PC-9 (cell line): ENCODE measurements around the gene ZNF385B. TPM values are rescaled to one million over a fixed set of nuclear protein-coding genes. Genes with fewer than 3 reads are reported as not detected.

ENCODE experiments used
- BruUV-seq: library from RNA; stranded (reverse); fragments of 400-500 nt; replicated peaks from 2 replicates; lab custom pipeline; 2021; lab: Mats Ljungman, UMichigan
- CTCF ChIA-PET: fragments of 300-600 bp; sonication (Branson Sonifier 250); formaldehyde crosslinking; loops from one replicate; lab custom pipeline; 2022; ENCODE audit warnings: antibody characterized with exemption; lab: Charles Lee
- POLR2A ChIA-PET: fragments of 300-600 bp; sonication (Branson Sonifier 250); formaldehyde crosslinking; loops from one replicate; lab custom pipeline; 2022; ENCODE audit warnings: antibody characterized with exemption; ENCODE audit not compliant: unreplicated experiment; lab: Charles Lee
- DNase-seq, 2 experiments: peaks; one replicate each; pipeline versions ENCODE4 v3.0.0 to v3.0.0-alpha.2; 2015 to 2022; ENCODE audit warnings: mixed read lengths in 1 of 2
- H2AFZ ChIP-seq: fragments of 200-600 bp; sonication (generic); 2 replicates; pipeline ENCODE4 v1.8.1; 2017; ENCODE audit warnings: antibody characterized with exemption
- H3F3A ChIP-seq: fragments of 200-600 bp; sonication (generic); 2 replicates; pipeline ENCODE4 v1.8.1; 2017; ENCODE audit warnings: antibody characterized with exemption, mild to moderate bottlenecking, low read depth; ENCODE audit not compliant: insufficient read depth
- H3K27ac ChIP-seq: fragments of 200-600 bp; sonication (generic); 2 replicates; pipeline ENCODE4 v1.6.1; 2016; ENCODE audit warnings: mixed run types
- H3K27me3 ChIP-seq: fragments of 200-600 bp; sonication (generic); 2 replicates; pipeline ENCODE4 v1.6.1; 2016; ENCODE audit warnings: low read depth, mixed run types; ENCODE audit not compliant: insufficient read depth
- H3K36me3 ChIP-seq: fragments of 200-600 bp; sonication (generic); 2 replicates; pipeline ENCODE4 v1.6.1; 2016; ENCODE audit warnings: low read depth, mixed run types
- H3K4me1 ChIP-seq: fragments of 200-600 bp; sonication (generic); replicated peaks from 2 replicates; pipeline ENCODE4 v1.6.1; 2016; ENCODE audit warnings: mixed run types; ENCODE audit not compliant: insufficient read depth
- H3K4me2 ChIP-seq: fragments of 200-600 bp; sonication (generic); 2 replicates; pipeline ENCODE4 v1.6.1; 2017; ENCODE audit warnings: mixed run types
- H3K4me3 ChIP-seq: fragments of 200-600 bp; sonication (generic); 2 replicates; pipeline ENCODE4 v1.6.1; 2016; ENCODE audit warnings: mixed run types
- H3K79me2 ChIP-seq: fragments of 200-600 bp; sonication (generic); 2 replicates; pipeline ENCODE4 v1.6.1; 2017; ENCODE audit warnings: low read depth, mixed run types
- H3K9me2 ChIP-seq: fragments of 200-600 bp; sonication (generic); 2 replicates; pipeline ENCODE4 v1.8.1; 2017; ENCODE audit warnings: mild to moderate bottlenecking; ENCODE audit not compliant: insufficient read depth
- H3K9me3 ChIP-seq: fragments of 200-600 bp; sonication (generic); 2 replicates; pipeline ENCODE4 v1.8.1; 2016; ENCODE audit warnings: low read depth; ENCODE audit not compliant: insufficient read depth
- H4K20me1 ChIP-seq: fragments of 200-600 bp; sonication (generic); 2 replicates; pipeline ENCODE4 v1.8.1; 2017; ENCODE audit not compliant: insufficient read depth
- EZH2 ChIP-seq: fragments of 200-600 bp; sonication (generic); IDR thresholded peaks from 2 replicates; pipeline ENCODE4 v1.8.0; 2017; ENCODE audit warnings: antibody characterized with exemption, low read depth
- intact Hi-C: fragments of 100-400 bp; cut with micrococcal nuclease; formaldehyde crosslinking; loops from one replicate; pipeline ENCODE4 v1.10.0; 2022; ENCODE audit not compliant: unreplicated experiment
- total RNA-seq: library from RNA; stranded (reverse); gene quantifications from 2 replicates; pipeline ENCODE4 v1.2.3, GENCODE V29; 2021
- TF ChIP-seq, protein P1 (sequence below): fragments of 200-600 bp; sonication (generic); conservative IDR thresholded peaks from 2 replicates; pipeline ENCODE4 v1.6.1; 2017; ENCODE audit warnings: mixed run types, antibody characterized with exemption, mild to moderate bottlenecking, moderate library complexity

The ZNF385B gene
- total RNA-seq, 1 experiment from 2014 or later: 4.1 TPM

DNA sequence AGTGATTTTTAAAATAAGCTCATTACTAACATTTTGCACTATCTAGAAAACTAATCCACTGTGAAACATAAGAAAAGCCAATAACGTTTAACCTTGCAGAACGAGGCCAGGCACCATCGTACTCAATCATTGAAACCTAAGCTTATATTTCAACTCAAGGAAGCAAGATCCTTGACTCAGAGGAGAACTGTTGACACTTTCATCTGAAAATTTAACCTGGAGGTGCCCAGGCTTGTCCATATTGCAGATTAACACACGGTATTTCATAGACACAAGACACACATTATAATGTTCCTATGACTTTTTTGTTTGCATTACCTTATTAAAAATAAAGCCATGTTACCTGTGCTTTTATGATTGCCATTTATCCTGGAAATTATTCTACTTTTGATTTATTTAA lies 89.6 kb downstream of the ZNF385B start:
- no peaks in the 10 kb centered on the region for H3K9me2 ChIP-seq
- H3K4me2 ChIP-seq: no peak overlapping the region
- no peaks in the 10 kb centered on the region for H3K27me3 ChIP-seq
- H3K27ac ChIP-seq: no peak overlapping the region
- no peak for TF ChIP-seq EZH2
- TF ChIP-seq, protein P1, sequence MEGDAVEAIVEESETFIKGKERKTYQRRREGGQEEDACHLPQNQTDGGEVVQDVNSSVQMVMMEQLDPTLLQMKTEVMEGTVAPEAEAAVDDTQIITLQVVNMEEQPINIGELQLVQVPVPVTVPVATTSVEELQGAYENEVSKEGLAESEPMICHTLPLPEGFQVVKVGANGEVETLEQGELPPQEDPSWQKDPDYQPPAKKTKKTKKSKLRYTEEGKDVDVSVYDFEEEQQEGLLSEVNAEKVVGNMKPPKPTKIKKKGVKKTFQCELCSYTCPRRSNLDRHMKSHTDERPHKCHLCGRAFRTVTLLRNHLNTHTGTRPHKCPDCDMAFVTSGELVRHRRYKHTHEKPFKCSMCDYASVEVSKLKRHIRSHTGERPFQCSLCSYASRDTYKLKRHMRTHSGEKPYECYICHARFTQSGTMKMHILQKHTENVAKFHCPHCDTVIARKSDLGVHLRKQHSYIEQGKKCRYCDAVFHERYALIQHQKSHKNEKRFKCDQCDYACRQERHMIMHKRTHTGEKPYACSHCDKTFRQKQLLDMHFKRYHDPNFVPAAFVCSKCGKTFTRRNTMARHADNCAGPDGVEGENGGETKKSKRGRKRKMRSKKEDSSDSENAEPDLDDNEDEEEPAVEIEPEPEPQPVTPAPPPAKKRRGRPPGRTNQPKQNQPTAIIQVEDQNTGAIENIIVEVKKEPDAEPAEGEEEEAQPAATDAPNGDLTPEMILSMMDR: no peak
- DNase-seq: no peak
- intact Hi-C loops: no loop called here
- no peaks in the 10 kb centered on the region for H3K4me1 ChIP-seq
- no peak overlapping the region for H3K4me3 ChIP-seq
- H2AFZ ChIP-seq: no peak overlapping the region
- ChIA-PET CTCF (no interaction called here), POLR2A (no interaction called here)
- BruUV-seq: no TSS peak
- H3K9me3 ChIP-seq: no peaks in the 10 kb centered on the region
- no peaks in the 10 kb centered on the region for H3K36me3 ChIP-seq
- no peaks in the 10 kb centered on the region for H3K79me2 ChIP-seq
- no peaks in the 10 kb centered on the region for H3F3A ChIP-seq
- no peaks in the 10 kb centered on the region for H4K20me1 ChIP-seq

DNA sequence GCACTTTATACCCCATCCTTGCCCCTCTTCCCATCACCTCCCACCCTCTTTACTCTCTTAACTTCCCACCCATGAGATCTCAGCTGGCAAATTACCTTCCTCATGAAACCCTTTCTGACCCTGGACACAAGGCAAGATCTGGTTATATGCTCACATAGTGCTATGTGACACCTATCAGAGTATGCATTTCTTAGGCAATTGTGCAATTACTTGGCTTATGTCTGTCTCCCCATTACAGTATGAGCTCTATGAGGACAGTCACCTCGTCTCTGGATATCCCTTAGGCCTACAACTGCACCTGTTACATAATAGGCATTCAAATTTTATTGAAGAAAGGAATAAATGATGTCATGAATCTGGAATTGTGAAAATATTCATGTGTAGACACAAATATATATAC lies 91.4 kb downstream of the ZNF385B start:
- POLR2A ChIA-PET: interaction anchor here (0.6 kb wide), 1 partner anchor 130 kb away, joined by 4 read pairs; no protein-coding TSS in a partner anchor

DNA sequence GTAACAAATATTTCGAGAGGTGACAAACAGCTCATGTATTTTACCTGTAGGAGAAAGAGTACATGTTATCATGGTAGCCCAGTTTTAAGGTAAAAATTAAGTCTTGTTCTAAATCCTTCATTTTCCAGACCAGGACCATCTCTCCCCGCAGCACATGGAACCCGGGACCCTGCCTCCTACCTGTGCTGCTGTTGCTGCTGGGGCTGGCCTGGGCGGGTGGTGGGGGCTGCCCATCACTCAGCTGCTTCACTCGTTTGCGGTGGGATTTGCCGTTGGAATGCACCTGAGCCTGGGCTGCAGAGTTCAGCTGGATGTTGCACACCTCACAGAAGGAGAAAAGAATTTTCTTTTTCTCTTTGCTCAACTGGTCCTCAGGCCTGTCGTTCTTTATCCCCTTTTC lies 92.1 kb downstream of the ZNF385B start:
- H4K20me1 ChIP-seq: no peaks in the 10 kb centered on the region
- H3K27ac ChIP-seq: no peak overlapping the region
- no peak overlapping the region for H3K4me3 ChIP-seq
- no peak for TF ChIP-seq EZH2
- TF ChIP-seq, protein P1: no peak
- no peaks in the 10 kb centered on the region for H3K4me1 ChIP-seq
- no TSS peak for BruUV-seq
- H3K9me3 ChIP-seq: no peaks in the 10 kb centered on the region
- intact Hi-C loops: no loop called here
- peaks cover 1% of the 10 kb centered on the region; the same call in 1 of the 2 replicates for H3K9me2 ChIP-seq
- ChIA-PET CTCF (no interaction called here), POLR2A (interaction anchor here (0.6 kb wide), 1 partner anchor 131 kb away, joined by 4 read pairs; no protein-coding TSS in a partner anchor)
- H3K4me2 ChIP-seq: no peak overlapping the region
- no peaks in the 10 kb centered on the region for H3K27me3 ChIP-seq
- H3K36me3 ChIP-seq: no peaks in the 10 kb centered on the region
- H3F3A ChIP-seq: no peaks in the 10 kb centered on the region
- DNase-seq: no peak
- H2AFZ ChIP-seq: no peak overlapping the region
- H3K79me2 ChIP-seq: no peaks in the 10 kb centered on the region

More for the DNA sequence above, 91.4 kb downstream of the ZNF385B start:
- no peak for DNase-seq
- CTCF ChIA-PET: no interaction called here
- H4K20me1 ChIP-seq: no peaks in the 10 kb centered on the region
- no peaks in the 10 kb centered on the region for H3K9me3 ChIP-seq
- BruUV-seq: no TSS peak
- no peak for TF ChIP-seq EZH2
- TF ChIP-seq, protein P1: no peak
- H3K36me3 ChIP-seq: no peaks in the 10 kb centered on the region
- no peaks in the 10 kb centered on the region for H3K9me2 ChIP-seq
- intact Hi-C loops: no loop called here
- H3K4me1 ChIP-seq: no peaks in the 10 kb centered on the region
- H3K27me3 ChIP-seq: no peaks in the 10 kb centered on the region
- H3K79me2 ChIP-seq: no peaks in the 10 kb centered on the region
- H3K27ac ChIP-seq: no peak overlapping the region
- no peak overlapping the region for H3K4me2 ChIP-seq
- H2AFZ ChIP-seq: no peak overlapping the region
- H3F3A ChIP-seq: no peaks in the 10 kb centered on the region
- H3K4me3 ChIP-seq: no peak overlapping the region
